ENCODE results near the gene TNFRSF11A.

The TNFRSF11A gene

DNA sequence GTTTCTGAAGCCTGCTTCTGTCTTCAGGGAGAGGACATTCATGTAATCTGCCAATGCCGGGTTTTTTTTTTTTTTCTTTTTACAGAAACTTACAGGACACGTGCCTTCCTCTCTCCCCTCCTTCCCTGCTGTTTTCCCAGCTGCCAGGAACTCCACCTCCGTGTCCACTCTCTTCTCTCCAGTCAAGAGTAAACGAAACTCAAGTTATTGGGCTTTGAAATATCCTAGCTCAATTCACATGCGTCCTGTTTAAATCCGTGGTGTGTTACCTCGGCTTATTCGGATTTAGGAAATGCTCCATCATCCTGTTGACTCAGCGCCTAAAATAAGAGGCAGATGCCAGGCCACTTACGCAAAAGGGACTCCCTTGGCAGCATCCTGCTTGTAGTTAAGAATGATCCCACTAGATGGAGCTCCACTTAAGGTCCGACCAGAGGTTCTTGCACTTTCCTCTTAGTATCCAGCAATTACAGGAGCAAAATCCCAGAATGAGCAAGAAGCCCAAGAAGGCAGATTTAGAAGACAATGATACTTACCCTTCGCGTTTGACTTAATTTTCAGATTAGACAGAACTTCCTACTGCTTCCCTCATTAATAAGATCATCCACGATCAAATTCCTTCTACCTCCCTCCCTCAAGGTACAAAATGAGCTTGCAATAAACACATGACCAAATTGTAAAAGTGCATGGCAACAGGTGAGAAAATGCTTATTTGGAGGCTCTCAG, 100.5 kb downstream of the TNFRSF11A start:
- Histone ChIP-seq H3K4me1 (ENCODE audit: insufficient read depth, poor library complexity, severe bottlenecking) (peaks cover 4% of the 10 kb centered on the region), H3K4me3 (ENCODE audit: severe bottlenecking) (no peak overlapping the region), H3K36me3 (ENCODE audit: low read depth) (no peaks in the 10 kb centered on the region; the same call in 1 of the 2 replicates), H3K9me3 (ENCODE audit: severe bottlenecking) (no peaks in the 10 kb centered on the region), H3K27me3 (ENCODE audit: insufficient read depth, poor library complexity, severe bottlenecking) (no peaks in the 10 kb centered on the region), H3K27ac (ENCODE audit: poor library complexity, severe bottlenecking) (peak overlapping the region; percentile 30)
- TF ChIP-seq, protein P1, sequence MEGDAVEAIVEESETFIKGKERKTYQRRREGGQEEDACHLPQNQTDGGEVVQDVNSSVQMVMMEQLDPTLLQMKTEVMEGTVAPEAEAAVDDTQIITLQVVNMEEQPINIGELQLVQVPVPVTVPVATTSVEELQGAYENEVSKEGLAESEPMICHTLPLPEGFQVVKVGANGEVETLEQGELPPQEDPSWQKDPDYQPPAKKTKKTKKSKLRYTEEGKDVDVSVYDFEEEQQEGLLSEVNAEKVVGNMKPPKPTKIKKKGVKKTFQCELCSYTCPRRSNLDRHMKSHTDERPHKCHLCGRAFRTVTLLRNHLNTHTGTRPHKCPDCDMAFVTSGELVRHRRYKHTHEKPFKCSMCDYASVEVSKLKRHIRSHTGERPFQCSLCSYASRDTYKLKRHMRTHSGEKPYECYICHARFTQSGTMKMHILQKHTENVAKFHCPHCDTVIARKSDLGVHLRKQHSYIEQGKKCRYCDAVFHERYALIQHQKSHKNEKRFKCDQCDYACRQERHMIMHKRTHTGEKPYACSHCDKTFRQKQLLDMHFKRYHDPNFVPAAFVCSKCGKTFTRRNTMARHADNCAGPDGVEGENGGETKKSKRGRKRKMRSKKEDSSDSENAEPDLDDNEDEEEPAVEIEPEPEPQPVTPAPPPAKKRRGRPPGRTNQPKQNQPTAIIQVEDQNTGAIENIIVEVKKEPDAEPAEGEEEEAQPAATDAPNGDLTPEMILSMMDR (IDR thresholded peaks at IDR 0.05; ENCODE audit: poor library complexity, severe bottlenecking) = peak; percentile 95
- peak; percentile 76 for ATAC-seq (ENCODE audit: low read depth)
- no peak for DNase-seq (ENCODE audit: low spot score)

DNA sequence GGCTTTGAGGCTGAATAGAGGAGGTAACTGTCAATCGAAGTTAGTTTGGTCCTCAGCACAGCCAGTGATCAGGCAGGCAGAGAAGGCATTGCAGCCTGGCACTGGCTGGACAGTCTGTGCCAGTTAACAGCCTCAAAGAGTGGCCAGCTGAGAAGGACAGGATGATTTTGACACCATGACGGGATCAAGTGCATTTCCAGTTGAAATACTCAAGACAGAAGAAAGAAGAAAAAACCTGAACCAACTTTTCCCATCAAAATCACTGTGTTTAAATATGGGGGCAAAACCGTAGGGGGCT, 101.0 kb downstream of the TNFRSF11A start:
- DNase-seq (ENCODE audit: low spot score) (no peak), ATAC-seq (ENCODE audit: low read depth) (no peak)
- H3K9me3 ChIP-seq (ENCODE audit: severe bottlenecking) = no peaks in the 10 kb centered on the region
- H3K36me3 ChIP-seq (ENCODE audit: low read depth) = no peaks in the 10 kb centered on the region; the same call in 1 of the 2 replicates
- no peaks in the 10 kb centered on the region for H3K27me3 ChIP-seq (ENCODE audit: insufficient read depth, poor library complexity, severe bottlenecking)
- no peak overlapping the region for H3K27ac ChIP-seq (ENCODE audit: poor library complexity, severe bottlenecking)
- H3K4me1 ChIP-seq (ENCODE audit: insufficient read depth, poor library complexity, severe bottlenecking) = no peaks in the 10 kb centered on the region
- TF ChIP-seq, protein P1 (IDR thresholded peaks at IDR 0.05; ENCODE audit: poor library complexity, severe bottlenecking) = no peak
- no peak overlapping the region for H3K4me3 ChIP-seq (ENCODE audit: severe bottlenecking)

DNA sequence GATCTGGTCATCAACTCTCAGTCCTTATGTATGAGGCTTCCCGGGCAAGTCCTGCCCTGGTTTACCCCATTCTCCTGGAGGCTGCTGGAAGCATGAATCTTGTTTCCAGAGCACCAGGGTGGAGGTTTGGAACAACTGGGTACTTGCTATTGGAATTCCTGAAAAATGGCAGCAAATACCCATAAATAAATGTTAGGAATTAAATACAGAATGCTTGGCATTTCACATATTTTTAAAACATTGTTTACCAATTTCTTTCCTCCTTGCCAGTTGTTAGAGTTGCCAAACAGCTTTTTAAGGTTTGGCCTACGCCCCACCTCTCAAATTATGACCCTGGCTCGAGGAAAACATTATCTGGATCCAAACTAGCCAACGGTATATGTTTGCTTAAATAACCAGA, 107.1 kb downstream of the TNFRSF11A start:
- Histone ChIP-seq H3K36me3 (ENCODE audit: low read depth) (no peaks in the 10 kb centered on the region; the same call in 1 of the 2 replicates), H3K27me3 (ENCODE audit: insufficient read depth, poor library complexity, severe bottlenecking) (no peaks in the 10 kb centered on the region), H3K27ac (ENCODE audit: poor library complexity, severe bottlenecking) (no peak overlapping the region), H3K9me3 (ENCODE audit: severe bottlenecking) (no peaks in the 10 kb centered on the region), H3K4me1 (ENCODE audit: insufficient read depth, poor library complexity, severe bottlenecking) (no peaks in the 10 kb centered on the region), H3K4me3 (ENCODE audit: severe bottlenecking) (no peak overlapping the region)
- ATAC-seq (ENCODE audit: low read depth) (no peak), DNase-seq (ENCODE audit: low spot score) (no peak)
- TF ChIP-seq, protein P1 (IDR thresholded peaks at IDR 0.05; ENCODE audit: poor library complexity, severe bottlenecking) = no peak

GRCh38 chr18:62434798-62435197, 109.7 kb downstream of the TNFRSF11A start:
- ATAC-seq (ENCODE audit: low read depth) (no peak), DNase-seq (ENCODE audit: low spot score) (no peak)
- H3K27ac ChIP-seq (ENCODE audit: poor library complexity, severe bottlenecking) = no peak overlapping the region
- TF ChIP-seq, protein P1 (IDR thresholded peaks at IDR 0.05; ENCODE audit: poor library complexity, severe bottlenecking) = no peak
- no peaks in the 10 kb centered on the region for H3K27me3 ChIP-seq (ENCODE audit: insufficient read depth, poor library complexity, severe bottlenecking)
- H3K9me3 ChIP-seq (ENCODE audit: severe bottlenecking) = no peaks in the 10 kb centered on the region
- no peaks in the 10 kb centered on the region for H3K36me3 ChIP-seq (ENCODE audit: low read depth)
- no peak overlapping the region for H3K4me3 ChIP-seq (ENCODE audit: severe bottlenecking)
- peaks cover 12% of the 10 kb centered on the region for H3K4me1 ChIP-seq (ENCODE audit: insufficient read depth, poor library complexity, severe bottlenecking)

DNA sequence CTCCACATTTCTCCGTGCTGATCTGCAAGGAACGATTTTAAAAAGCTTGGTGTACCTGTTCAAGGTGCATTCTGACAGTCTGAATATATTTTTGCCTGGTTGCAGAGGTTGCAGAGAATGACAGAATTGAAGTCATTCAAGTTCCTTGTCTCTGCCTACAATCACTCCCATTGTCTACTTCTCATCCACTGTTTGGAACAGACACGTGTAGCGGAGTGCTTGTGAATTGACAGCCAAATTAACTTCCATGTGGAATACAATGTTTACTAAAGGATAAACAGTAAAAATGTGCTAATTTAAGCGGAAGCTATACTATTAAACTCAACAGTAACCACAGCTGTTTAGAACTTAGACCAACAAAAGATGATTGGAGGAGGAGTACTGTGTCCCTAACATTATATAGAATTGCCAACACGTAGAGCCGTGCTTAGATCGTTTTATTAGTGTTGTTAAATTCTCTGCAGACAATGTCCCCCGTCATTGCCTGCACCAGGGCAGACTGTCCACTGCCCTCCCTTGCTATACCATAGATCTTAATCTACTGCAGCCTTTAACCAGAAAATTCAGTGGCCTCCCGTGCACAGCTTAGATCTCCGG, 110.4 kb downstream of the TNFRSF11A start:
- Histone ChIP-seq H3K4me3 (ENCODE audit: severe bottlenecking) (no peak overlapping the region), H3K27me3 (ENCODE audit: insufficient read depth, poor library complexity, severe bottlenecking) (no peaks in the 10 kb centered on the region), H3K4me1 (ENCODE audit: insufficient read depth, poor library complexity, severe bottlenecking) (peaks cover 12% of the 10 kb centered on the region), H3K27ac (ENCODE audit: poor library complexity, severe bottlenecking) (no peak overlapping the region), H3K36me3 (ENCODE audit: low read depth) (no peaks in the 10 kb centered on the region), H3K9me3 (ENCODE audit: severe bottlenecking) (no peaks in the 10 kb centered on the region)
- TF ChIP-seq, protein P1 (IDR thresholded peaks at IDR 0.05; ENCODE audit: poor library complexity, severe bottlenecking) = no peak
- ATAC-seq (ENCODE audit: low read depth) = no peak
- no peak for DNase-seq (ENCODE audit: low spot score)

Measured in RWPE2 (cell line).